Measurements from ENCODE around the gene TNNC1. TPM values are rescaled to one million over a fixed set of nuclear protein-coding genes. Genes with fewer than 3 reads are reported as not detected.

Gene TNNC1
- total and polyA plus RNA-seq, 2 donors (not counting 1 experiment from before 2014, with no cell fraction given): 0.33 to 0.69 TPM

GRCh38 chr3:52494886-52495495, 41.1 kb upstream of the TNNC1 start, which contains the start of gene STAB1:
TSS of gene STAB1 (plus strand) at chr3:52495338. CDS start at chr3:52495414, 76 bp downstream.
- Histone ChIP-seq H3K4me3 (replicated peaks in 1 of 4; ENCODE audit: control extremely low read depth in 1 of 4, insufficient read depth in 1 of 4, low read depth in 3 of 4, low read length in 4 of 4) (no peak within 1 kb of the TSS), H3K36me3 (ENCODE audit: control insufficient read depth, insufficient read depth, low read length) (peaks cover 17% of the 10 kb centered on the region), H3K4me1 (ENCODE audit: control insufficient read depth, extremely low read depth, insufficient read depth, low read length) (peaks cover 11% of the 10 kb centered on the region), H3K9ac (ENCODE audit: insufficient read depth, low read length) (no peak within 1 kb of the TSS), H3K27ac (ENCODE audit: insufficient read depth, low read length) (no peak within 1 kb of the TSS), H3K27me3 (ENCODE audit: control insufficient read depth, insufficient read depth, low read length) (no peaks in the 10 kb centered on the region), H2AFZ (ENCODE audit: low read length) (no peak within 1 kb of the TSS), H3K79me2 (ENCODE audit: control insufficient read depth, insufficient read depth, low read length) (no peaks in the 10 kb centered on the region), H3K9me3 (ENCODE audit: control insufficient read depth, insufficient read depth, low read depth, low read length) (no peaks in the 10 kb centered on the region), H4K20me1 (ENCODE audit: control insufficient read depth, extremely low read depth, insufficient read depth, low read length) (no peaks in the 10 kb centered on the region), H3K4me2 (ENCODE audit: extremely low read depth, insufficient read depth, low read length) (no peak within 1 kb of the TSS)
- TF ChIP-seq CTCF (conservative IDR thresholded peaks at IDR 0.05 in 1 of 2, IDR thresholded peaks at IDR 0.05 in 1 of 2; ENCODE audit: low read depth in 1 of 2, low read length in 2 of 2) (no peak), EZH2 (IDR thresholded peaks at IDR 0.05; ENCODE audit: low read length, missing control alignments) (no peak)
- no peak for DNase-seq (ENCODE audit: low read depth in 2 of 2)

GRCh38 chr3:52494445-52494844, 40.6 kb upstream of the TNNC1 start:
- no peaks in the 10 kb centered on the region for H4K20me1 ChIP-seq (ENCODE audit: control insufficient read depth, extremely low read depth, insufficient read depth, low read length)

More at GRCh38 chr3:52494445-52494844, 40.6 kb upstream of the TNNC1 start:
- no peak overlapping the region for H3K4me2 ChIP-seq (ENCODE audit: extremely low read depth, insufficient read depth, low read length)
- peaks cover 22% of the 10 kb centered on the region for H3K36me3 ChIP-seq (ENCODE audit: control insufficient read depth, insufficient read depth, low read length)
- no peaks in the 10 kb centered on the region for H3K27me3 ChIP-seq (ENCODE audit: control insufficient read depth, insufficient read depth, low read length)
- TF ChIP-seq EZH2 (IDR thresholded peaks at IDR 0.05; ENCODE audit: low read length, missing control alignments) (no peak), CTCF (conservative IDR thresholded peaks at IDR 0.05 in 1 of 2, IDR thresholded peaks at IDR 0.05 in 1 of 2; ENCODE audit: low read depth in 1 of 2, low read length in 2 of 2) (no peak)
- no peak for DNase-seq (ENCODE audit: low read depth in 2 of 2)
- H2AFZ ChIP-seq (ENCODE audit: low read length): no peak overlapping the region
- H3K4me1 ChIP-seq (ENCODE audit: control insufficient read depth, extremely low read depth, insufficient read depth, low read length): peaks cover 11% of the 10 kb centered on the region
- H3K9me3 ChIP-seq (ENCODE audit: control insufficient read depth, insufficient read depth, low read depth, low read length): no peaks in the 10 kb centered on the region
- no peak overlapping the region for H3K4me3 ChIP-seq (replicated peaks in 1 of 4; ENCODE audit: control extremely low read depth in 1 of 4, insufficient read depth in 1 of 4, low read depth in 3 of 4, low read length in 4 of 4)
- H3K27ac ChIP-seq (ENCODE audit: insufficient read depth, low read length): no peak overlapping the region
- H3K79me2 ChIP-seq (ENCODE audit: control insufficient read depth, insufficient read depth, low read length): no peaks in the 10 kb centered on the region
- no peak overlapping the region for H3K9ac ChIP-seq (ENCODE audit: insufficient read depth, low read length)
